ENCODE data around the gene OTOG. TPM values are rescaled to one million over a fixed set of nuclear protein-coding genes. Genes with fewer than 3 reads are reported as not detected.

The OTOG gene
- total RNA-seq, 1 donor from 2014 or later = not detected

- Histone ChIP-seq H3K4me3 (no peak overlapping the region), H3K27me3 (no peaks in the 10 kb centered on the region), H3K36me3 (no peaks in the 10 kb centered on the region), H3K9me3 (no peaks in the 10 kb centered on the region), H3K27ac (no peak overlapping the region), H3K4me1 (no peaks in the 10 kb centered on the region)
- peak in 1 of 2 donors; percentile 85 for DNase-seq (ENCODE audit: extremely low spot score in 2 of 2)
- TF ChIP-seq POLR2A (IDR thresholded peaks at IDR 0.05) = no peak
- TF ChIP-seq POLR2AphosphoS5 (IDR thresholded peaks at IDR 0.05; ENCODE audit: insufficient read depth in 1 of 2, low read depth in 1 of 2) = no peak
- TF ChIP-seq CTCF (IDR thresholded peaks at IDR 0.05) = no peak
- intact Hi-C loops (cut with DNase I) = no loop called here
Measured at GRCh38 chr11:17570034-17570433, 23.0 kb downstream of the OTOG start.

- H3K9me3 ChIP-seq = no peaks in the 10 kb centered on the region
- intact Hi-C loops (cut with DNase I) = no loop called here
- no peaks in the 10 kb centered on the region for H3K4me1 ChIP-seq
- no peak overlapping the region for H3K4me3 ChIP-seq
- no peak overlapping the region for H3K27ac ChIP-seq
- peak in 1 of 2 donors; percentile 79 for DNase-seq (ENCODE audit: extremely low spot score in 2 of 2)
- H3K27me3 ChIP-seq = no peaks in the 10 kb centered on the region
- TF ChIP-seq CTCF (IDR thresholded peaks at IDR 0.05) (no peak), POLR2A (IDR thresholded peaks at IDR 0.05) (no peak), POLR2AphosphoS5 (IDR thresholded peaks at IDR 0.05; ENCODE audit: insufficient read depth in 1 of 2, low read depth in 1 of 2) (no peak)
- no peaks in the 10 kb centered on the region for H3K36me3 ChIP-seq
Measured at GRCh38 chr11:17571431-17572358, 24.6 kb downstream of the OTOG start.

GRCh38 chr11:17572359-17572690, 25.3 kb downstream of the OTOG start:
- H3K36me3 ChIP-seq = no peaks in the 10 kb centered on the region
- no peak overlapping the region for H3K27ac ChIP-seq
- TF ChIP-seq POLR2A (IDR thresholded peaks at IDR 0.05) (no peak), CTCF (IDR thresholded peaks at IDR 0.05) (no peak), POLR2AphosphoS5 (IDR thresholded peaks at IDR 0.05; ENCODE audit: insufficient read depth in 1 of 2, low read depth in 1 of 2) (no peak)
- H3K27me3 ChIP-seq = no peaks in the 10 kb centered on the region
- no peaks in the 10 kb centered on the region for H3K9me3 ChIP-seq
- intact Hi-C loops (cut with DNase I) = no loop called here
- H3K4me3 ChIP-seq = no peak overlapping the region
- DNase-seq (ENCODE audit: extremely low spot score in 2 of 2) = peak in 1 of 2 donors; percentile 14
- H3K4me1 ChIP-seq = no peaks in the 10 kb centered on the region

- Histone ChIP-seq H3K4me1 (no peaks in the 10 kb centered on the region), H3K36me3 (no peaks in the 10 kb centered on the region), H3K27ac (no peak overlapping the region), H3K4me3 (no peak overlapping the region), H3K27me3 (no peaks in the 10 kb centered on the region), H3K9me3 (no peaks in the 10 kb centered on the region)
- no peak for TF ChIP-seq CTCF (IDR thresholded peaks at IDR 0.05)
- TF ChIP-seq POLR2AphosphoS5 (IDR thresholded peaks at IDR 0.05; ENCODE audit: insufficient read depth in 1 of 2, low read depth in 1 of 2) = no peak
- TF ChIP-seq POLR2A (IDR thresholded peaks at IDR 0.05) = no peak
- intact Hi-C loops (cut with DNase I) = no loop called here
- peak in 1 of 2 donors; percentile 82 for DNase-seq (ENCODE audit: extremely low spot score in 2 of 2)
Measured at GRCh38 chr11:17572791-17573460, 25.9 kb downstream of the OTOG start.

- Histone ChIP-seq H3K4me3 (no peak overlapping the region), H3K36me3 (no peaks in the 10 kb centered on the region), H3K27me3 (no peaks in the 10 kb centered on the region), H3K27ac (no peak overlapping the region), H3K9me3 (no peaks in the 10 kb centered on the region), H3K4me1 (no peaks in the 10 kb centered on the region)
- DNase-seq (ENCODE audit: extremely low spot score in 2 of 2) = no peak
- intact Hi-C loops (cut with DNase I) = no loop called here
- no peak for TF ChIP-seq POLR2AphosphoS5 (IDR thresholded peaks at IDR 0.05; ENCODE audit: insufficient read depth in 1 of 2, low read depth in 1 of 2)
- no peak for TF ChIP-seq CTCF (IDR thresholded peaks at IDR 0.05)
- TF ChIP-seq POLR2A (IDR thresholded peaks at IDR 0.05) = no peak
Measured at GRCh38 chr11:17573526-17573925, 26.5 kb downstream of the OTOG start.

Data from vagina (tissue), 2 donors.